GM18508 (cell line): Measurements from ENCODE around the gene TMEM8B.
"Not testable (repeated sequence)": the region's sequence is repeated elsewhere in the genome, so short reads cannot be mapped to it uniquely, and the experiment has no call there.

Source experiments
- ATAC-seq: cut with Tn5 transposase; IDR thresholded peaks from one replicate; pipeline ENCODE4 v1.9.1; 2021; ENCODE audit warnings: moderate number of reproducible peaks; ENCODE audit not compliant: insufficient read depth, unreplicated experiment

The TMEM8B gene

GRCh38 chr9:35905051-35905781, 76.2 kb downstream of the TMEM8B start:
- ATAC-seq = no peak

DNA sequence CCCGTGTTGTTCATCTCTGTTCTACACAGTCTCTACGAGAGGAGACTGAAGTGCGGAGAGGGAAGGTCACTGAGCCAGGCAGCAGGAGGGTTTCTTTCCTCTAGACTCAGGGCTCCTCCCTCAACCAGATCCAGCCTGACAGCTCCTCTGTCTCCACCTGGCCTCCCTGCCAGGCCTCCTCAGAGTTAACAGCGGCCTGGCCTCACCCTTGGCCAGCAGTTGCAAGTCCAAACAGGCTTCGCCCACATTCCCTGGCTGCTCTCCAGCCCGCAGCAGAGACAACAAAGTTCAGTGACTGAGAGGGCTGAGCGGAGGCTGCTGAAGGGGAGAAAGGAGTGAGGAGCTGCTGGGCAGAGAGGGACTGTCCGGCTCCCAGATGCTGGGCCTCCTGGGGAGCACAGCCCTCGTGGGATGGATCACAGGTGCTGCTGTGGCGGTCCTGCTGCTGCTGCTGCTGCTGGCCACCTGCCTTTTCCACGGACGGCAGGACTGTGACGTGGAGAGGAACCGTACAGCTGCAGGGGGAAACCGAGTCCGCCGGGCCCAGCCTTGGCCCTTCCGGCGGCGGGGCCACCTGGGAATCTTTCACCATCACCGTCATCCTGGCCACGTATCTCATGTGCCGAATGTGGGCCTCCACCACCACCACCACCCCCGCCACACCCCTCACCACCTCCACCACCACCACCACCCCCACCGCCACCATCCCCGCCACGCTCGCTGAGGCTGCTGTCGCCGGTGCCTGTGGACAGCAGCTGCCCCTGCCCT, 77.1 kb downstream of the TMEM8B start, which contains the start of gene HRCT1:
Gene HRCT1 (plus strand): TSS at position 291 of the 768 bp plus-strand sequence. CDS start 86 bp downstream, at position 377.
- ATAC-seq = no peak

GRCh38 chr9:35906923-35907699, 78.1 kb downstream of the TMEM8B start:
- ATAC-seq = no peak

DNA sequence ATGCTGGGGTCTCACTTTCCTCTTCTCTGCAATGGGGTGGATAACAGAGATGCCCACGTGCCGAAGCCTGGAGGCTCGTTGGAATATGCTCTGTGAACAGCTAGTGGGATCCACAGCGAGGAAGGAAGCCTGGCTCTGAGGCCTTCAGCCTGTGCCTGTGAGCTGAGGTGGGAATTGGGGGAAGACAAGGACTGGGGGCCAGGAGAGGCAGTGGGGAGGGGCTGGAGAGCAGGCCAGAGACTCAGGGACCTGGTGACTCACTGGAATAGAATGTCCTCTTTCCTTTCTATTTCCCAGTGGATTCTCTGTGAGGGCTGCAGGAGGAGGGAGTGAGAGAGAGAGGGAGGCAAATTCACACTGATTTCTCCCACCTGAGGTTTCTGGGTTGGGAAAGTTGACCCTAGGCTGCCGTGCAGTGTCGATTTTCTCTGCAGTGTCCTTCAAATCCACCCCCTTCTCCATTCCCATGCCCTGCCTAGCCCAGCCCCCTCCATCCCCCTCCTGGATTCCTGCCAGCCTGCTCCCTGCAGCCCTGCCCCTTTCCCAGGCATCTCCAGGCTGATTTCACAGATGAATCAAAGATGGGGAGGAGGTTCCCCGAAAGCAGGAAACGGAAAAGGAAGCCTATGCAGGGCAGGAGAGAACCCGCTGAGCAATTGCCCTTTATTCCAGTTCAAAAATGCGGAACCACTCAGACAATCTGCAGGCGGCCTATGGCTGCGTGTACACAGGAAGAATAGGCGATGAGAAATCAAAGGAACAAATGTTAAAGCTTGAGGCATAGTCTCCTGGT, 78.9 kb downstream of the TMEM8B start:
- ATAC-seq = no peak

DNA sequence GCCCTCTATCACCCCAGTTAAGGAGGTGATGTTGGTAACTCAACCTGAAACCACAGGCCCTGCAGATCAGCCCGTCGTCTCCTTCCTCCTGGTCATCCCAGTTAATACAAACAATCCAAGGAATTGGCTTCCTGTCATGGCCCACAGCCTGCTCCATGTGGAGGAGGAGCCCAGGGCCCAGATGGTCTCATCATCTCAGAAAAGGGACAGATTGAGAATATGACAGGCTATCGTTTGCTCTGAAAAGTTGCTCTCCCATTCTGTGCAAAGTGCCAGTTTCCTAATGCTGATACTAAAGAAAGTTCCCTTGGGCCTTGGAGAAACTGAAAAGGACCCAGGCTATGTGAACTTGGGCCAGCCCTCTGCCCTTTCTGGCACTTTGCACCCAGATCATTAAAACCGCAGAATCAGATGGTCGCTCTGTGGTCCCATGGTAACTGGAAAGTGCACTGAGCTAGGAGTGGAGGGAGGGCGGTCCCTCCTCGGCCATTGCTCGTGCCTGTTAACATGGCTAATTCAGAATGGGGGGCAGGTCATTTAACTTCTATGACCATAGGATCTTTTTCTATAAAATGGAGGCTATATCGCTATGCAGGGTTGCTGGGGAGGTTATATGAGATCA, 79.6 kb downstream of the TMEM8B start:
- no peak for ATAC-seq

DNA sequence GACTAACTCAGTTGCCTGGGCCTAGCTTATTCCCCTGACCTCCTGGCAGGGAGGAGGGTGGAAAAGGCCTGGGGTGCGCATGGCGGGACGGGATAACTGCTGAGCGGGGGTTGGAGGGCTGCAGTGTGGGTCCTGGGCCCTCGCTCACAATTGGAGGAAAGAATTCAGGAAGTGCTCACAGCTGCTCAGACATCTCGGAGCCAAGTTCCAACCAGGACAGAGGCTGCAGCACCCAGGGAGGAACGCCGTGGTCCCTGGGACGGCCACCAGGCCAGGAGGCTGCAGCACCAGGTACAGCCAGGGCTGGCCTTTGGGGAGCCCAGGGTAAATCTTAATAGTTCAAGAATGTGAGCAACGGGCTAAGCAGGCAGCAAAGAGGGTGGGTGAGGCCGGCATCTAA, 80.2 kb downstream of the TMEM8B start, which contains the start of gene SPAAR:
Gene SPAAR (plus strand): TSS at position 217 of the 400 bp plus-strand sequence. CDS start 974 bp downstream, outside the sequence.
- no peak for ATAC-seq

DNA sequence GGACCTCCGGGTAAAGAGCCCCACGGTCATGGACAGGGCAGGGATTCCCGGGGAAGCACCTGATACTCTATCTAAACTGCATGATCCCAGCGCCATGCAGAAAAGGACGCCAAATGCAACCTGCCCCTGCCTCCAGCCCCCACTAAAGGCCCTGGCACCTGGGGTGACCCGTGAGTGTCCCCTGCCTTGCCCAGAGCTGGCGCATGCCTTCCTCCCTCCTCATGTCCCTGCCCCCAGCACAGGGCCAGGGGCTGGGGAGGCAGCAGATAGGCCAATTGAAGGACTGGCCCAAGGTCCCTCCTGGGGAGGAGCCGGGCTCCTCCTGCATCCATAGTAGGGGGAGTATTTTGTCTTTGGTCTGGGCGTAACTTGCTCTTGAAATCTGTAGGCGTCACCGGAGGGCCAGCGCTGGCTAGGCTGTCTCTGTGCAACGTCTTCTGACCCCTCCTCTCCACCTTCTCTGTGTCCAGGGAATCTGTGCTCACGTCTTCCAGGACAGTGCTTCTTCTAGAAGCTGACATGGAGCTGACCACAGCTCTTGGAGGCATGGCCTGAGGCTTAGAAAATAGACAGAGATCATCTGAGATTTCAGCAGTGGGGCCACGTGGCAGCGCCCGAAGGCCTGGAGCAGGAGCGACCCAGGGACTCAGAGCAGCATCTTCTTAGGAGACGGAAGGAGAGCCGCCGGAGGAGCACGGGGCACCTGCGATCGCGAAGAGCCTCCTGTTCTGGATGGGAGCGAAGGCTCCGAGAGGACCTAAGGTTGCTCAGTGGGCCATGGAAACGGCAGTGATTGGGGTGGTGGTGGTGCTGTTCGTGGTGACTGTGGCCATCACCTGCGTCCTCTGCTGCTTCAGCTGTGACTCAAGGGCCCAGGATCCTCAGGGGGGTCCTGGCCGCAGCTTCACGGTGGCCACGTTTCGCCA, 80.9 kb downstream of the TMEM8B start:
- ATAC-seq = no peak

DNA sequence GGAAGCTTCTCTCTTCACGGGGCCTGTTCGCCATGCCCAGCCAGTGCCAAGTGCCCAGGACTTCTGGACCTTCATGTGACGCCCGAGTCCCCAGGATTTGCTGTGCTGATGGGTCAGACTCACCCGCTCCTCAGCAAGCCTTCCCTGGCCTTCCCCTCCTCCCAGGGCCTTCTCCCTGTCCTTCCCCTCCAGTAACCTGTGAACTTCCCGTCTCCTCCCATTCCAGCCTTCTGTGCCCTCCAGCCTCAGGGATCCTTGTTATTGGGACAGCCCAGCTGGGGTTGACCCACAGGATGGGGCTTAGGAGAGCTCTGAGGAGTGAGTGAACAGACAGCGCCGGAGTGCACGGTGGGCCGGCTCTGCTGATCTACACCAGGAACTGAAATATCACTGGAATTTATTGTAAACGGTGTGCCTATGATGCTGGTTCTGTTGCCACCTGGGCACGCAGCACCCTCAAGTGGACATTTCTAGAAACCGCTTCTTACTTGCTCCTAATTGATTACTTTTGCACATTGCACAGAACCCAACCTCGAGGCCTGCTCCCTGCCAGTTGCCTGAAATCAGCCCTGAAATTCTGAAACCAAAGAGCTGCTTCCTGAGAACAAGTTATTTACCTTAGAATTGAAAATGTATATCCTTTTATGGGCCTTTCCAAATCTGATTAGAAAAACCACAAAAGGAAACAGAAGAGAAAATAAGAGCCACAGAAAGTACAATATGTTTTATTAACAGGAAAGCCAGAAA, 81.8 kb downstream of the TMEM8B start:
- ATAC-seq = no peak

DNA sequence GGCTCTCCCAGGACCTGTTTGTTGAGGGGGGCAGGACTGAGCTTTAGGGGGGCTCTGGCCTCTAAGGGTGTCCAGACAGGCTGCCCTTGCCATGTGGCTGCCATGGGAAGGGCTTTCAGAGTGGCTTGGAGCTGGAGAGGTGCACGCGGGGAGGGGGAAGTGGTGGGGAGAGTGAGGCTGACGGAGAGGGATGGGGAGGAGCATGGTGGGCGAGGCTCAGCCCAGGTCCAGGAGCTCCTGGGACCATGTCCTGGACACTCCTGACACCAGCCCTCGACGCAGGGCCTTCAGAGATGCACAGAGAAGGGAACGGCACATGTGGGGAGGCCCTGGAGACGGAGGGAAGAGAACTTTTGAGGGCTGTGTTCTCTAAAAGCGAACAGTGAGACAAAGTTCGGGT, 82.7 kb downstream of the TMEM8B start:
- ATAC-seq = no peak

DNA sequence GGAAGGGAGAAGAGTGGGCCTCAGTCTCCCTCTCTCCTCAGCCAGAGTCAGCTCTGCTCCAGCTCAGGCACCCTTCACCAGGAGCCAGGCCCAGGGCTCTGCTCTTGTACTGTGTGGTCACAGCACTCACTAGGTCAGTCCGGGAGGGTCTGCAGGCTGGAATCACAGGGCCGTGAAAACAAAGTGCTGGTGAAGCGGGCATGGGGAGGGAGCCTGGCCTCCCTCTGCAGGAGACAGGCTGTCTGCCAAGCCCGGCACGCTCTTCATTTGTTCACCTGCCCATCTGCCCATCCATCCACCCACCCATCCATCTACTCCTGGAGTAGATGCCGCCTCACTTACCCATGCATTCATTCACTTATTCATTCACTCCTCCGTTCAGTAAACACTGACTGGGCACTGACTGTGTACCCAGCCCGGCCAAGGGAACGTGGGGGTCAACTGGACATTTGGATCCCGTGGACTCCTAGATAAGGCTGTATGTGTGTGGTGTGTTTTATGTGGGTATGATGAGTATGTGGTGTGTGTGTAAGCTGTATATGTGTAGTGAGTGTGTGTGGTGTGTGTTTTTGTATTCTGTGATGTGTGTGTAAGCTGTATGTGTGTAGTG, 83.9 kb downstream of the TMEM8B start:
- ATAC-seq = no peak

- not testable (repeated sequence) for ATAC-seq
Observed at GRCh38 chr9:35913429-35913828, 84.4 kb downstream of the TMEM8B start.

- no peak for ATAC-seq
Observed at GRCh38 chr9:35914301-35914807, 85.3 kb downstream of the TMEM8B start.
